Right atrium auricular region (tissue), 2 donors: Measurements from ENCODE around the gene GRIA3. TPM values are rescaled to one million over a fixed set of nuclear protein-coding genes. Genes with fewer than 3 reads are reported as not detected.
"Not testable (repeated sequence)": the region's sequence is repeated elsewhere in the genome, so short reads cannot be mapped to it uniquely, and the experiment has no call there.

Experiments used
- DNase-seq: peaks from one replicate; pipeline ENCODE4 v3.0.0-alpha.2; 2019; ENCODE audit warnings: low spot score
- H3K27ac ChIP-seq, 2 donors: fragments of 200-600 bp; sonication (generic); 1 replicate in 1 of 2; 2 replicates in 1 of 2; pipeline ENCODE4 v1.5.1; 2016 to 2019
- H3K27me3 ChIP-seq, 2 donors: fragments of 200-600 bp; sonication (generic); one replicate each; pipeline versions ENCODE4 v1.5.1 to v1.6.0; 2017 to 2019
- H3K36me3 ChIP-seq: fragments of 200-600 bp; sonication (generic); one replicate; pipeline ENCODE4 v1.5.1; 2016
- H3K4me1 ChIP-seq, 2 donors: fragments of 200-600 bp; sonication (generic); one replicate each; pipeline versions ENCODE4 v1.5.1 to v1.6.0; 2017 to 2019
- H3K4me3 ChIP-seq, 2 donors: fragments of 200-600 bp; sonication (generic); 1 replicate in 1 of 2; 2 replicates in 1 of 2; pipeline ENCODE4 v1.5.1; 2017 to 2019; ENCODE audit warnings: mild to moderate bottlenecking in 1 of 2, moderate library complexity in 1 of 2
- H3K9me3 ChIP-seq, 2 donors: fragments of 200-600 bp; sonication (generic); one replicate each; pipeline ENCODE4 v1.5.1; 2019
- total RNA-seq, 2 donors: library from RNA; depleted of rRNA; stranded (reverse); fragments of >200 nt; gene quantifications; one replicate each; pipeline ENCODE4 v1.1.0, GENCODE V29; 2016
- TF ChIP-seq, protein P1 (sequence below), 2 donors: fragments of 200-600 bp; sonication (generic); IDR thresholded peaks; one replicate each; pipeline ENCODE4 v1.5.1; 2019; ENCODE audit warnings: antibody characterized with exemption in 2 of 2

GRIA3 gene
- total RNA-seq, 2 donors from 2014 or later = 0.74 to 1.0 TPM

DNA sequence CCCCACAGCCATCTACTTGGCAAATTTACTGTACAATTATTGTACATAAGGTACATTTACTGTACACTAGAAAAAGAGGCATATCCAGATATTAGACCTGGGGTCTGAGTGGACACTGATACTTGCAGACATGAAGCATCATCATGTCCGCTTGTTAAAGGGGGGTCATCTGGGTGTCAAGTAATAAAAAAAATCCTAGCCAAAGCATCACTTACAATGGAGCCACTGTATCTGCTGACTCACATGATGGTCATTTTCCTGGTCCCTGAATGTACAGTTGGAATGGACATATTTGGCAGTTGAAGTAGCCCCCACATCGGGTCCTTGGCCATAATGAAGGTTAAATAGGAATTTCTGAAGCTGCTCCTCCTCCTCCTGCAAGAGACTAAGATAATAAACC, 320.0 kb downstream of the GRIA3 start:
- Histone ChIP-seq H3K9me3 (peaks cover 0 to 14% of the 10 kb centered on the region in 2 donors), H3K4me3 (no peak overlapping the region), H3K27ac (no peak overlapping the region), H3K4me1 (no peaks in the 10 kb centered on the region), H3K27me3 (no peaks in the 10 kb centered on the region), H3K36me3 (no peaks in the 10 kb centered on the region)
- no peak for DNase-seq
- TF ChIP-seq, protein P1, sequence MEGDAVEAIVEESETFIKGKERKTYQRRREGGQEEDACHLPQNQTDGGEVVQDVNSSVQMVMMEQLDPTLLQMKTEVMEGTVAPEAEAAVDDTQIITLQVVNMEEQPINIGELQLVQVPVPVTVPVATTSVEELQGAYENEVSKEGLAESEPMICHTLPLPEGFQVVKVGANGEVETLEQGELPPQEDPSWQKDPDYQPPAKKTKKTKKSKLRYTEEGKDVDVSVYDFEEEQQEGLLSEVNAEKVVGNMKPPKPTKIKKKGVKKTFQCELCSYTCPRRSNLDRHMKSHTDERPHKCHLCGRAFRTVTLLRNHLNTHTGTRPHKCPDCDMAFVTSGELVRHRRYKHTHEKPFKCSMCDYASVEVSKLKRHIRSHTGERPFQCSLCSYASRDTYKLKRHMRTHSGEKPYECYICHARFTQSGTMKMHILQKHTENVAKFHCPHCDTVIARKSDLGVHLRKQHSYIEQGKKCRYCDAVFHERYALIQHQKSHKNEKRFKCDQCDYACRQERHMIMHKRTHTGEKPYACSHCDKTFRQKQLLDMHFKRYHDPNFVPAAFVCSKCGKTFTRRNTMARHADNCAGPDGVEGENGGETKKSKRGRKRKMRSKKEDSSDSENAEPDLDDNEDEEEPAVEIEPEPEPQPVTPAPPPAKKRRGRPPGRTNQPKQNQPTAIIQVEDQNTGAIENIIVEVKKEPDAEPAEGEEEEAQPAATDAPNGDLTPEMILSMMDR (IDR thresholded peaks at IDR 0.05) = no peak

DNA sequence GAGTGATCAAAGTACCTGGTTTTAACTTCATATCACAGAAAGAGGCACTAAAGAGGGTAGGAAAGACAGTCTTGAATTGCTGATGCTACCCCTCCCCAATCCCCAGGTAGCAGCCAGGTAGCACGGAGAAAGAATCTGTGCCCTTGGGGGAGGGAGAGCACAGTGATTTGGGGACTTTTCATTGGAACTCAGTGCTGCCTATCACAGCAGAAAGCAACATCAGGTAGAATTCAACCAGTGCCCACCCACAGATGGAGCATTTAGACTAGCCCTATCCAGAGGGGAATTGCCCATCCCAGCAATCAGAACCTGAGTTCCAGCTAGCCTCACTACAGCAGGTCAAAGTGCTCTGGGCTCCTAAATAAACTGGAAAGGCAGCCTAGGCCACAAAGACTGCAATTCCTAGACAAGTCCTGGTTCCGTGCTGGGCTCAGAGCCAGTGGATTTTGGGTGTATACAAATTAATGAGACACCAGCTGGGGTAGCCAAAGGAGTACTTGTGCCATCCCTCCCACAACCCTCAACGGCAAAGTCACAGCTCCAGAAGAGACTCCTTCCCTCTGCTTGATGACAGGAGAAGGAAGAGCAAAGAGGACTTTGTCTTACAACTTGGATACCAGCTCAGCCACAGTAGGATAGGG, 320.7 kb downstream of the GRIA3 start:
- Histone ChIP-seq H3K36me3 (no peaks in the 10 kb centered on the region), H3K27ac (no peak overlapping the region), H3K4me3 (no peak overlapping the region), H3K9me3 (peaks cover 0 to 14% of the 10 kb centered on the region in 2 donors), H3K4me1 (no peaks in the 10 kb centered on the region), H3K27me3 (no peaks in the 10 kb centered on the region)
- TF ChIP-seq, protein P1 (IDR thresholded peaks at IDR 0.05) = no peak
- DNase-seq = no peak

DNA sequence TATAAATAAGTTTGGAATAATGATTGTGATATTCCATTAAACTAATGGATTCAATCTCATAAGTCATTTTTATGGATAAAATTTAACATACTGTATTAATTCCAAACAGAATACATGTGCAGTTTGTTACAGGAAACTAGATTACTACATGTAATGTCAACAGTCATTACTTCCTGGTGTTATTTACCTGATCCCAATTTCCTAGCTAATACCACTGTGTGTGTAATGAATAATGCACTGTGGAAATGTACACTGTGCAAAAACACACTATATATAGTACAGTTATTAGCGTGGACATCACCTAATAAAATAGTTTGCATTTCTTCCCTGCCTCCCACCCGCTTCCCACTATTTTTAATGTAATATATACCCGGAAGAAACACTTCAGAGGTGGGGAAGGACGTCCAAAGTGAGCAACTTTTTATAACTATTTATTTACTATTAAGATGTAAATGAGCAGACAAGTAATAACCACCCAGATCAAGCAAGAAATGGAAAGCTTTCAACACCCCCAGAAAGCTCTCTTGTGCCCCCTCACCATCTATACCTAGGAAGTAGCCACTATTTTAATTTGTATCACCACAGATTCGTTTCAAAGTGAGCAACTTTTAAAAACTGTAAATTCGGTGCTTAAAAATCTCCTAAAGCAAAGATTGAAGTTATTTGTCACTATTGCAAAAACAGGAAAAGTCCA, 329.7 kb downstream of the GRIA3 start:
- H3K4me1 ChIP-seq = no peaks in the 10 kb centered on the region

DNA sequence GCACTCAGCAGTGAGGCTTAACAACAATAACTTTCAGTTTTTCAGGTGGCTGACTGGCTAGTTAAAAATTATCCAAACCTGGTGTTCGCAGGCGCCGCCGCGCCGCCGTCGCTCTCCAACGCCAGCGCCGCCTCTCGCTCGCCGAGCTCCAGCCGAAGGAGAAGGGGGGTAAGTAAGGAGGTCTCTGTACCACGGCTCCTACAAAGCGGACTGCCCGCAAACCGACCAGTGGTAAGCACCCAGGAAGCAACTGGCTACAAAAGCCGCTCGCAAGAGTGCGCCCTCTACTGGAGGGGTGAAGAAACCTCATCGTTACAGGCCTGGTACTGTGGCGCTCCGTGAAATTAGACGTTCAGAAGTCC, 330.2 kb downstream of the GRIA3 start:
- not testable (repeated sequence) for H3K4me3 ChIP-seq

More for the DNA sequence above, 329.7 kb downstream of the GRIA3 start:
- Histone ChIP-seq H3K9me3 (no peaks in the 10 kb centered on the region), H3K4me3 (no peak overlapping the region), H3K36me3 (no peaks in the 10 kb centered on the region), H3K27ac (no peak overlapping the region), H3K27me3 (no peaks in the 10 kb centered on the region)
- TF ChIP-seq, protein P1 (IDR thresholded peaks at IDR 0.05) = no peak
- DNase-seq = no peak

DNA sequence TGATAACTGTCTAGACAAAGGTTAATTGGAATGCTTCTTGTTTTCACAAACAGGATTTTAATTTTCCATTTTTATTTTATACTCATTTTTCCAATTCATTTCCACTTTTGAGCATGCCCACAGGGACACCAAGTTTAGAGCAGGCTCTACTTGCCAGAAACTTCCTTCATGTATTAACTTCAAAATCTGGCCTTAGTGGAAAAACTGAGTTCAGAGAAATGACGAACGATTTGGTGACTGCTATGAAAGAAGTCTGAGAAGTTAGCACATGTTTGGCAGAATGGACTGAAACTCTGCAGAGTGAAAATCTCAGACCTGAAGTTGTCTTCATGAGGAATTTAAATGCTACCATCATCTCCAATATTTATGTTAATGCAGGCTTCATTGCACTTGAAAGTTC, 334.7 kb downstream of the GRIA3 start:
- no peak for DNase-seq
- TF ChIP-seq, protein P1 (IDR thresholded peaks at IDR 0.05) = no peak
- no peaks in the 10 kb centered on the region for H3K27me3 ChIP-seq

More for the DNA sequence above, 330.2 kb downstream of the GRIA3 start:
- H3K4me1 ChIP-seq, DNase-seq, H3K9me3 ChIP-seq, H3K27ac ChIP-seq, H3K36me3 ChIP-seq, H3K27me3 ChIP-seq: not testable (repeated sequence)

DNA sequence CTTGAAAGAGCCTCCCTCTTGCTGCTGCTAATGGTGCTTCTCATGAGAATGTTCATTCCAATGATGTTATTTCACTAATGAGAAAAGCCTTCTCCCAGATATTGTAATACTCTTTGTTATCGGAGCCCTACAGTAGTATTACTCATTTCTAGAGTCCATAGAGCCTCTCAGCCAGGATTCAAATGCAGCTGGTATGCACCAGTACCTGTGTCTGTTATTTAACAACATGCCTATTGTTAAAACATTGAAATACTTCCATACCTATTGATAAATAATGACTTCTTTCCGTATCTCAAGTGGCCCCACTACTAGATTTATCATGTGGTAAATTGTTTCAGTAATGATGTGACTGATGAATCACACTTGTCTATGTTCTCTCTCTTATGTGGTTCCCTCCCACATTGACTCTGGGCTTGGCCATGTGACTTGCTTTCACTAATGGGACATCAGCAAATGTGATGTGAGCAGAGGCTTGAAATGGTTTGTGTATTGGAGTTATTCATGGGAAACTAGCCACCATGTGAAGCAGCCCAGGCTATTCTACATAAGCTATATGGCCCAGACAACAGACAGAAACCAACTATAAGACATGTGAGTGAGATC, 341.1 kb downstream of the GRIA3 start:
- no peaks in the 10 kb centered on the region for H3K27me3 ChIP-seq

More for the DNA sequence above, 334.7 kb downstream of the GRIA3 start:
- Histone ChIP-seq H3K4me3 (no peak overlapping the region), H3K4me1 (no peaks in the 10 kb centered on the region), H3K9me3 (peaks cover 0 to 10% of the 10 kb centered on the region in 2 donors), H3K27ac (no peak overlapping the region), H3K36me3 (no peaks in the 10 kb centered on the region)

DNA sequence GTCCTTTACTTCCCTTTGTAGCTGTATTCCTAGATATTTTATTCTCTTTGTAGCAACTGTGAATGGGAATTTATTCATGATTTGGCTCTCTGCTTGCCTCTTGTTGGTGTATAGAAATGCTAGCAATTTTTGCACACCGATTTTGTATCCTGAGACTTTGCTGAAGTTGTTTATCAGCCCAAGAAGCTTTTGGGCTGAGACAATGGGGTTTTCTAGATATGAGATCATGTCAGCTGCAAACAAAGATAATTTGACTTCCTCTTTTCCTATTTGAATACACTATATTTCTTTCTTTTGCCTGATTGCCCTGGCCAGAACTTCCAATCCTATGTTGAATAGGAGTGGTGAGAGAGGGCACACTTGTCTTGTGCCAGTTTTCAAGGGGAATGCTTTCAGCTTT, 346.6 kb downstream of the GRIA3 start:
- not testable (repeated sequence) for H3K4me1 ChIP-seq, DNase-seq, H3K4me3 ChIP-seq, H3K36me3 ChIP-seq, H3K27me3 ChIP-seq, H3K27ac ChIP-seq
- peaks cover 0 to 33% of the 10 kb centered on the region in 2 donors for H3K9me3 ChIP-seq

More for the DNA sequence above, 341.1 kb downstream of the GRIA3 start:
- H3K27ac ChIP-seq = no peak overlapping the region
- no peak for DNase-seq
- H3K4me3 ChIP-seq = no peak overlapping the region
- no peaks in the 10 kb centered on the region for H3K4me1 ChIP-seq
- H3K9me3 ChIP-seq = peaks cover 0 to 10% of the 10 kb centered on the region in 2 donors
- TF ChIP-seq, protein P1 (IDR thresholded peaks at IDR 0.05) = no peak
- no peaks in the 10 kb centered on the region for H3K36me3 ChIP-seq
